Right lobe of liver (tissue), 6 donors: ENCODE measurements around the gene RORC. TPM values are rescaled to one million over a fixed set of nuclear protein-coding genes. Genes with fewer than 3 reads are reported as not detected.

Experiments
- ATAC-seq, 4 donors: fragments of 200-7000 bp; cut with Tn5 transposase; one replicate each; pipeline ENCODE4 v1.9.1; 2020; ENCODE audit warnings: mild to moderate bottlenecking in 4 of 4, moderate library complexity in 4 of 4
- DNase-seq, 3 donors: peaks; one replicate each; pipeline ENCODE4 v3.0.0-alpha.2; 2020
- H3K27ac ChIP-seq, 3 donors: fragments of 200-600 bp; one replicate each; pipeline ENCODE4 v1.8.0; 2022
- H3K27me3 ChIP-seq, 2 donors: fragments of 200-600 bp; one replicate each; pipeline ENCODE4 v1.8.0; 2022
- H3K36me3 ChIP-seq, 4 donors: fragments of 200-600 bp; sonication (generic) in 1 of 4; one replicate each; pipeline versions ENCODE4 v1.5.1 to v1.8.0; 2017 to 2022; ENCODE audit warnings: control low read depth in 1 of 4
- H3K4me1 ChIP-seq, 4 donors: fragments of 200-600 bp; sonication (generic) in 1 of 4; one replicate each; pipeline versions ENCODE4 v1.5.1 to v1.8.0; 2017 to 2022; ENCODE audit warnings: control low read depth in 1 of 4
- H3K4me3 ChIP-seq, 3 donors: fragments of 200-600 bp; one replicate each; pipeline ENCODE4 v1.8.0; 2022
- H3K9me3 ChIP-seq, 4 donors: fragments of 200-600 bp; sonication (generic) in 1 of 4; one replicate each; pipeline versions ENCODE4 v1.5.1 to v1.8.0; 2017 to 2022; ENCODE audit warnings: control low read depth in 1 of 4
- CTCF ChIP-seq, 4 donors: fragments of 200-600 bp in 3 of 4; fragments of 450-650 bp in 1 of 4; IDR thresholded peaks; one replicate each; pipeline versions ENCODE4 v1.5.1 to v1.8.0; 2016 to 2022; ENCODE audit warnings: antibody characterized with exemption in 4 of 4, mild to moderate bottlenecking in 2 of 4
- POLR2A ChIP-seq: fragments of 450-650 bp; IDR thresholded peaks from one replicate; pipeline ENCODE4 v1.6.1; 2017; ENCODE audit warnings: antibody characterized with exemption, mild to moderate bottlenecking
- WGBS: methylation state at CpG from one replicate; pipeline ENCODE4 v1.1.6; 2018; ENCODE audit warnings: low coverage, low lambda C conversion rate; ENCODE audit not compliant: insufficient coverage; ENCODE audit errors: missing lambda C conversion rate; 5-methylcytosine and 5-hydroxymethylcytosine counted together
- intact Hi-C, 2 donors: fragments of 100-400 bp; cut with DNase I; formaldehyde crosslinking; loops; one replicate each; pipeline versions ENCODE4 v1.11.2 to v1.14.1; 2022
- total RNA-seq, 6 experiments: library from RNA; depleted of rRNA in 2 of 6; stranded (reverse); fragments of >200 nt in 2 of 6; fragmentation: NEBNext Ultra II Directional in 3 of 6; extraction: Animal tissue kit (Norgen Biotek cat#: 25700) in 3 of 6; gene quantifications; one replicate each; pipeline versions ENCODE4 v1.1.0 to v1.2.4, GENCODE V29; 2016 to 2023
- donor health status: DM: no; HTN: yes; CAD: no.
- donor health status: DM: no; HTN: no; CAD: no.
- donor health status: DM: no; HTN: no; CAD: no.
- donor health status: DM: no; HTN: yes; CAD: no.
- donor health status: DM: no; HTN: yes; CAD: no.

The RORC gene
- total RNA-seq, 6 experiments from 2014 or later, result 13.3 to 33.9 (median 21.5) TPM

- Histone ChIP-seq H3K9me3 (no peaks in the 10 kb centered on the region), H3K4me3 (peak overlapping the region; percentile 42 to 57 (median 48)), H3K4me1 (peaks cover 0 to 57% (median 19%) of the 10 kb centered on the region in 4 donors), H3K27me3 (no peaks in the 10 kb centered on the region), H3K36me3 (no peaks in the 10 kb centered on the region), H3K27ac (no peak overlapping the region)
- WGBS, result 18% methylated on average over 4 of the region's 26 CpGs
- ATAC-seq (no peak), DNase-seq (no peak)
- TF ChIP-seq CTCF (IDR thresholded peaks at IDR 0.05) (no peak), POLR2A (no peak)
- intact Hi-C loops, result no loop called here
Observed at GRCh38 chr1:151837884-151838221, 6.3 kb upstream of the RORC start.

GRCh38 chr1:151837197-151837596 is 5.6 kb upstream of the RORC start:
- no peak for DNase-seq
- H3K9me3 ChIP-seq, result no peaks in the 10 kb centered on the region
- no peaks in the 10 kb centered on the region for H3K36me3 ChIP-seq
- no peak for ATAC-seq
- H3K4me1 ChIP-seq, result peaks cover 0 to 62% (median 21%) of the 10 kb centered on the region in 4 donors
- WGBS, result 53% methylated on average over 3 of the region's 3 CpGs
- TF ChIP-seq POLR2A (no peak), CTCF (IDR thresholded peaks at IDR 0.05) (no peak)
- intact Hi-C loops, result no loop called here
- no peak overlapping the region for H3K4me3 ChIP-seq
- no peak overlapping the region for H3K27ac ChIP-seq
- no peaks in the 10 kb centered on the region for H3K27me3 ChIP-seq

- peak overlapping the region in 1 of 3 donors; percentile 50 for H3K27ac ChIP-seq
- no peak for TF ChIP-seq CTCF (IDR thresholded peaks at IDR 0.05)
- no peak for TF ChIP-seq POLR2A
- no peaks in the 10 kb centered on the region for H3K36me3 ChIP-seq
- intact Hi-C loops, result no loop called here
- H3K4me1 ChIP-seq, result peaks cover 0 to 67% (median 22%) of the 10 kb centered on the region in 4 donors
- no peaks in the 10 kb centered on the region for H3K9me3 ChIP-seq
- no peak for ATAC-seq
- no peak for DNase-seq
- no peaks in the 10 kb centered on the region for H3K27me3 ChIP-seq
- H3K4me3 ChIP-seq, result no peak overlapping the region
- no CpG with 5 or more reads among the region's 7 CpGs for WGBS
Observed at GRCh38 chr1:151835596-151835995, 4.0 kb upstream of the RORC start.

- H3K4me1 ChIP-seq, result peaks cover 0 to 70% (median 28%) of the 10 kb centered on the region in 4 donors
- H3K27ac ChIP-seq, result peak overlapping the region in 2 of 3 donors; percentile 16 to 50
Observed at GRCh38 chr1:151834239-151834638, 2.6 kb upstream of the RORC start.

More at GRCh38 chr1:151834239-151834638, 2.6 kb upstream of the RORC start:
- H3K4me3 ChIP-seq, result no peak overlapping the region
- no peak for TF ChIP-seq POLR2A
- TF ChIP-seq CTCF (IDR thresholded peaks at IDR 0.05), result no peak
- intact Hi-C loops, result no loop called here
- ATAC-seq (peak in 3 of 4 donors; percentile 9 to 33 (median 9)), DNase-seq (peak in 2 of 3 donors; percentile 77 to 84)
- no peaks in the 10 kb centered on the region for H3K27me3 ChIP-seq
- no peaks in the 10 kb centered on the region for H3K9me3 ChIP-seq
- WGBS, result 29% methylated on average over 1 of the region's 3 CpGs
- H3K36me3 ChIP-seq, result no peaks in the 10 kb centered on the region
